Glomerular endothelial cell (primary cell): ENCODE data around the gene CES3. TPM values are rescaled to one million over a fixed set of nuclear protein-coding genes. Genes with fewer than 3 reads are reported as not detected.

Source experiments
- DNase-seq: peaks from one replicate; pipeline ENCODE4 v3.0.0-alpha.2; 2011; ENCODE audit warnings: low read depth, low spot score; ENCODE audit errors: extremely low read depth
- total RNA-seq: library from RNA; depleted of rRNA; stranded (reverse); fragments of >200 nt; gene quantifications from 2 replicates; pipeline ENCODE4 v1.2.3, GENCODE V29; 2015

CES3 gene, protein sequence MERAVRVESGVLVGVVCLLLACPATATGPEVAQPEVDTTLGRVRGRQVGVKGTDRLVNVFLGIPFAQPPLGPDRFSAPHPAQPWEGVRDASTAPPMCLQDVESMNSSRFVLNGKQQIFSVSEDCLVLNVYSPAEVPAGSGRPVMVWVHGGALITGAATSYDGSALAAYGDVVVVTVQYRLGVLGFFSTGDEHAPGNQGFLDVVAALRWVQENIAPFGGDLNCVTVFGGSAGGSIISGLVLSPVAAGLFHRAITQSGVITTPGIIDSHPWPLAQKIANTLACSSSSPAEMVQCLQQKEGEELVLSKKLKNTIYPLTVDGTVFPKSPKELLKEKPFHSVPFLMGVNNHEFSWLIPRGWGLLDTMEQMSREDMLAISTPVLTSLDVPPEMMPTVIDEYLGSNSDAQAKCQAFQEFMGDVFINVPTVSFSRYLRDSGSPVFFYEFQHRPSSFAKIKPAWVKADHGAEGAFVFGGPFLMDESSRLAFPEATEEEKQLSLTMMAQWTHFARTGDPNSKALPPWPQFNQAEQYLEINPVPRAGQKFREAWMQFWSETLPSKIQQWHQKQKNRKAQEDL
- total RNA-seq = 0.06 TPM in 1 of 2 replicates, not detected in the other

DNA sequence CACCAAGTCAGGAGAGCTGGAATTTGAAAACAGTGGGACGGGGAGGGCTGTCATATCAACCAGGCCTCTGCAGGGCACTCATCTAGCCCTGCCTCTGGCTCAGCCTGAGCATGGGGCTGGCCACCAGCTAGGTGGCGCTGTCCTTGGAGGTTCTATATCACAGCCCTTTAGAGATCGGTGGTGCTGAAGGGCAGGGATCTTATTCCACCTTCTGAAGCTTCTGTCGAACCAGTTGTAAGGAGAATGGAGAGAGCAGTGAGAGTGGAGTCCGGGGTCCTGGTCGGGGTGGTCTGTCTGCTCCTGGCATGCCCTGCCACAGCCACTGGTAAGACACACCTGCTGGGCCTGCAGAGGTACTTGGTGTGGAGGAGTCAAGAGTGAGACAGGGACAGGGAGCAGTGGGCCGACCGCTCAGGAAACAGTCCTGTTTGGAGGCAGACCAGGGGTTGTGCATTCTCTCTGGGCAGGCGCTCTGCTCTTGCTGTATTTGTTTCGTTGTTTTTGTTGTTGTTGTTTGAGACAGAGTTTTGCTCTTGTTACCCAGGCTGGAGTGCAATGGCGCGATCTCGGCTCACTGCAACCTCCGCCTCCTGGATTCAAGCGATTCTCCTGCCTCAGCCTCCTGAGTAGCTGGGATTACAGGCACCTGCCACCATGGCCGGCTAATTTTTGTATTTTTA, at the start of gene CES3:
CES3 (plus strand) TSS at position 202 of the 680 bp plus-strand sequence; CDS start at position 244, 42 bp downstream.
- peak; percentile 14 for DNase-seq

DNA sequence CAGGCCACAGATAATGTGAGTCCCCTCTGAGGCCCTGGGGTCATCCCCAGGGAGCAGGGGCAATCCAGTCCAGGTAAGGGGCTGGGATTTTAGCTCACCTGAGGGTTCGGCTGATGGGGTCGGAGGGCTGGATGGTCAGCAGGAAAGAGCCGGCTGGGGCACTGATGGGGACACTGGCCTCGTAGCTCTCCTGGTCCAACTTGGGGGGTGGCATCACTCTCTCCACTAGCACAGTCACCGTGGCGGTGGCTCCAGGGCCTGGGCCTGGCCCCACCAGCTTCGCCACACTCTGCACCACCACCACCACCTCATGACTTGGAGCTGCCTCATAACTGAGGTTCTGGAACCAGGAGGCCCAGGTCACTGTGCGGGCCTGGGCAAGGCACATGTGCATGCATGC, 49.3 kb upstream of the CES3 start:
- DNase-seq = no peak

DNA sequence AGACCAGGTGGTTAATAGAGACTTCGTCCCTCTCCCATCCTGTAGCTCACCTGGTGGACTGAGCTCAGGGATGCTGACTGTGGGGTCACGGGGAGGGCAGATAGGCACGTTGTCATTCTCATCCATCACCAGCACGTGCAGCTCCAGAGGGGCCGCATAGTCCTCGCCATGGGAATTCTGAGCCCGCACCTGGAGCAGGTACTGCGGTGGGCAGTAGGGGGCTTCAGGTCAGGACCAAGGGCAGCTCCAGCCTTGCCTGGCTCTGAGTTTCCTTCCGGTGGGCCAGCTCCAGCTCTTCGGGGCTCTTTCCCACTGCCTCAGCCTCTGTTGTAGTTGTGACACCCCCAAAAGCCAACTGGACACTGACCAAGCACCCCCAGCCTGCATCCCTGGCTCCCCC, 48.0 kb upstream of the CES3 start:
- no peak for DNase-seq

DNA sequence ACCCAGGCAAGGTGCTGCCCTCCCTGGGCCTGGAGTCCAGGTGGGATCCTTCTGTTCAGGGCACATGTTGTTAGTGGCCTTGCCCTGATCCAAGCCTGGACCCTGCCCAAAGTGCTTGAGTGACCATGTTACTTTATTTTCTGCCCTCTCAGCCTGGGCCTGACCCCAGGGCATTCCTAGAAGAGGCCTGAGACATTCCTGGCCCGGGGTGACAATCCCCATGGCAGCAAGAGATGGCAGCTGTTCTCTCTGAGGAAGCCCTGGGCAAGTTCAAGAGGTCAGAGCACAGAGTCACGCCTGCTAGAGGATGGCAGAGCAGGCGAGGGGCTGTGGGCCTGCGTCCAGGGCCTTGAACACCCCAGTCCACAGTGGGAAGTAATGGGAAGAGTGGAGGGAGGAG, 47.4 kb upstream of the CES3 start:
- DNase-seq = no peak

DNA sequence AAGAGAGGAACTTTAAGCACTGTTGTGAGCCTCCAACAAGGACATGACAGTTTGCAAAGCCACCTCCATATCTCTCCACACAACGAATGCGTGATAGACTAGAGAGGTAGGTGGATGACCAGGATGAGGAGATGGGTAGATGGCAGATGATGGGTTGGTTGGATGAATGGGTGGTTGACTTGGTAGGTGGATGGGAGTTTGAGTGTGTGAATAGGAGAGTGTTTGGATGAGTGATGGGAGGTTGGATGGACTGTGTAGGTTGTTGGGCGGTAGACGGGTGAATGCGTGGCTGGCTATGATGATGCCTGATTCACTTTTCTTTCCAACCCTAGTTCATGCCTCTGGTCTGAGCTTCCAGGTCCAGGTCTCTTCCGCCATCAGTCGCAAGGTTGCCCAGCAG, 46.5 kb upstream of the CES3 start:
- no peak for DNase-seq

DNA sequence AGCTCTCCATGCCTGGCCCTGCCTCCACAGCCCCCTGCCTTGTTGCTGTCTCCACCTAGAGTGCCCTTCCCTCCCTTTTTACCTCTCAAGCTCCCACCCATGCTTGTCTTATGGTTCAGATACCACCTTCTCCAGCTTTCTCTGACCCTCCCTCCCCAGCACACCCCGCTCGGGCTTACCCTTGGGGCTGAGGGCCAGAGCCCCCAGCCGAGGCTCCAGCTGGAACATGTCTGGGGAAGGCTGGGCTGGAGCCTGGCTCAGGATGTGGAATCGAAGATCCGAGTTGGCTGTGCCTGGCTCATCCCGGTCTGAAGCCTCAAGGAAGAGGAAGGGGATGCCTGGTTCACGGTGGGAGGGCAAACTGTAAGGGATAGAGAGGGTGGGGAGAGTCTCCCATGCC, 46.0 kb upstream of the CES3 start:
- DNase-seq = no peak

DNA sequence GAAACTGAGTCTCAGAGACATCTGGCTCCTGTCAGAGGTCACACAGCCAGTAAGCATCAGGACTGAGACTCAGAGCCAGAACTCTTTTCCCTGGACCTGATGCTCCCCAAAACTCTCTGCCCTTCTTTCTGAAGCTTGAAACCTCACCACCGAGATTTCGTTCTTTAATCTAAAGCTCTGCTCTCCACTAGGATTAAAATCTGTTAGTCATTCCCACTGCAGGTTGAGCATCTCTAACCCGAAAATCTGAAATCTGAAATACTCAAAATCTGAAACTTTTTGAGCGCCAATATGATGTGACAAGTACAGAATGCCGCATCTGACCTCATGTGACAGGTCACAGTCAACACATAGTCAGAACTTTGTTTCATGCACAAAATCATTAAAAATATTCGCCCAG, 44.5 kb upstream of the CES3 start:
- DNase-seq = no peak

DNA sequence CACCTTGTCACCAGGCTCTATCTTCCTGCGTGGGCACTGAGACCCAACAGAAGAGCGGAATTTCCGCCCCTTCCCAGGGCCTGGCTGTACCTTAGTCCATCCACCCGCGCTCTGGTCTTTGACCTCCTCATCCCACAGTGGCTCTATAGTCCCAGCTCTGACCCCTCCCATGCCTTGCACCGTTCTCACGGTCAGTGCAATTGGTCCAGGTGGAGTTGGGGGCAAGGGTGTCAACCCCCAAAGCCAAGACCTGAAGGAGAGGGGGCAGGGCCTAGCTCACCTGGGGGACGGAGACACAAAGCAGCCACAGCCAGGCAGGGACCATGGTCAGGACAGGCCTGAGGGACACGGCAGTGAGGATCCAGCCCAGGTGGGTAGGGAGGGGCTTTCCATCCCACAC, 43.3 kb upstream of the CES3 start:
- DNase-seq = no peak

DNA sequence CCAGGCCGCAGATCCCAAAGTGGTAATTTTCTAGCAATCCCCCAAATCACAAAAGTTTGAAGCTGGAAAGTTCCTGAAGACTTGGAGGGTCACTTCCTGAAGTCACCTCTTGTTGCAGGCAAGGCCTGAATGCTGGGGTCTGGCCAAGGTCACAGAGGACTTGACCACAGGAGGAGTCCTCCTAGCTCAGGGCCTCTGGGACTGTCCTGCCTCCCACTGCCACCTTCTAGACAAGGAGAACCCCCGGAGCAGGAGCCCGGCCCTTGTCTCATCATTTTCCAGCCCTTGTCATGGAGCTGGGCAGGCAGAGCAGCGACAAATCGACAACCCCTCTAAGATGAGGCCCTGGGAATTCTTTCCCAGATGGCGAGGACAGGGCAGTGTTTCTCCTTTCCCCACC, 42.7 kb upstream of the CES3 start:
- no peak for DNase-seq

DNA sequence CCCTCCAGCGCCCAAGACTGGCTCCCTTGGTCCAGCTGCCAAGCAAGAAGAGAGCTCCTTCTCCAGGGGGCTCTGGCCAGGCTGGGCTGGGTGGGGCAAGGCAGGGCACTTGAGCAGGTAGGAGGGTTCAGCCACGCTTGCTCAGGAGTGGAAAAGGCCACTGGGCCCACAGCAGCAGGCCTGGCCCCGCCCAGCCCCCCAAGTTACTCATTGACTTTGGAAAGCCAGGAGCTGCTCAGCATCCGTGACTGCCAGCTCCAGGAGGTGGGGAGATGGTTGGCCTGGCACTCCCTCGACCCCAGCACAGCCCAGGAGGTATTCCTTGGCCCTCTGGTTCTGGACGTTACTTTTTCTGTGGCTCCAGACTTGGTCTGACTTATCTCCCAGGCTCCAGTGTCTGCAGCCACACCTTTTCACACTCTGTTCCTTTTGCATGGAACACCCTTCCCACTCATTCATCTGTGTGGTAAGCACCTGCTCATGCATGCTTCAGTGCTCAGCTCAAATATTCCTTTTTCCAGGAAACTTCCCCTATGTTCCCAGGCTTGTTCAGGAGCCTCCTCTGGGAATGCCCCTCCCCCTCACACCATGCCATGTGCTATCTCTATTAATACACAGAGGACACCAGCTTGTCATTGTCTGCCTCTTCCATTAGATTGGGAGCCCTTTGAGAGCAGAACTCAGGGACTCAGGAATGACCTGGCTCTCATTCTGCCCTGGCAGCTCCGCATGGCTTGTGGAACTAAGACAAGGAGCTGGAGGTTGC, 42.1 kb upstream of the CES3 start, which contains the start of gene CDH16:
CDH16 (minus strand) TSS at position 83 of the 766 bp plus-strand sequence. CDS start 820 bp downstream, outside the sequence.
- no peak for DNase-seq

DNA sequence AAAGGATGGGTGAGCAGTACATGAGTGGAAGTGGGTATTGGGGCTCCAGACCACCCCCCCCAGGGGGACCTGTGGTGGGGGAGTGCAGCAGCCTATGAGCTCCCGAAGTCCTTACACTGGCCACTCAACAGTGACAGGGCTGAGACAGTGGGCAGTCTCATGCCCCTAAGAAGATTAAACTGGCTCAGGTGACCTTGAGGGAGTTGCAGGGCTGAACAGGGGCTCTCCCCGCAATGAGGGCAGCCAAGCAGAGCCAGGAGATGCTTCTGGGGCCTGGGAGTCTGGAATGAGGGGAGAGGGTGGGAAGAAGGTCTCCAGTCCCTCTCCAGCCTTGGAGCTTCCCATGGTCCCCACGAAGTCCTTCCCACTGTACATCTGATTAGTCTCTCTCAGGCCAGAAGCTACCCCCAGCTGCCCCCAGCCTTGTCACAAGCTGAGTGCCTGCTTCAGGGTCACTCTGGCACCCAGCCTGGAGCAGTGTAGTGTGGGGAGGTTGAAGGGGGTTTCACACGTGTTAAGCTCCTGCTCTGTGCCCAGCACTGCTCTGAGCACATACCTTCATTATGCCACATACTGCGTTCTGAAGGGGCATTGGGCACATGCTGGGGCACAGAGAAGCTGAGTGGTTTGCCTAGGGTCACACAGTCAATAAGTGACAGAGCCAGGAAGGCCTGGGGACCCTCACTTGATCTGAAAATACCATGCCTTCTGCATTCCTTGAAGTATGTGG, 41.3 kb upstream of the CES3 start:
- no peak for DNase-seq

DNA sequence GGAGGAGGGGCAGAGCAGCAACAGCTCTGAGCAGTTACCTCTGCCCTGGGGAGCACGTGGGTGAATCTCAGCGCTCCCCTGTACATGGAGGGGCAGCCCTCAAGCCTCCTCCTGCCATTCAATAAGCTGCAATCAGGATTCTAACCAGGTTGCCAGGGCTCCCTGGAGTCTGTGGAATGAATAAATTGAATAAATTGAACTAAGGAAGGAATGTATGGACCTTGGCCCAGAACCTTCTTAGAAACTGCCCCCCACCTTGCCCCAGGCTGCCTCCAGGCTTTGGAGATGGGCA, 40.8 kb upstream of the CES3 start:
- DNase-seq = no peak

DNA sequence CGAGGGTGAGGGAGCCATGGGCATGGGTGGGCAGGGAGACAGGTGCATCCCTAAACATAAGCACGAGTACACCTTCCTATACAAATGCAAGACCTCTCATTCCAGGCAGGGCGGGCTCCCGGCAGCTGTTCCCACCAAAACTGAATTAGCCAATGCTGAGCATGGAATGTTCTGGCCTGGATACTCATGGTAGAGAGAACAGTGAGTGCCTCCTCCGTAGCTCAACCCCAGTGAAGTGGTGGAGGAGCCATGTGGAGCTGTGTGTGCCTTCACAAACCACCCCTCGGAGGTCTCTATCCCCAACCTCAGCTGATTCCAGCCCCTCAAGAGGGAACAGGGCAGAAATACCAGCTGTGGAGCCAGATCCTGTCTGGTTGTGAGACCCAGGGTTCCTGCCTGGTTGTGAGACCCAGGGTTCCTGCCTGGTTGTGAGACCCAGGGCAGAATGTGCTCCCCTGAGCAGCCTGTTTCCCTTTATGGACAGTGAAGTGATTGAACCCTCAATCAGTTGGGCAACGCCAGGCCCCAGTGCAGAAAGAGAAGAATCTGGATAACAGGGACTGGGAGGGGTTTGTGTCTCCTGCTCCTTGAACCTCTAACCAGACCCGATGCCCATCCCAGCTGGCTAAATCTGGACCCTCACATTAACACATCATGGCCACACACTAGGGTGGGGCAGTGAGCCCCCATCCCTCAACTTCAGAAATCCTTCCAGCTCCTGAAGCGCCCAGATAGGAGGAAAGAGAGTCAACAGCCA, 40.0 kb upstream of the CES3 start:
- no peak for DNase-seq

DNA sequence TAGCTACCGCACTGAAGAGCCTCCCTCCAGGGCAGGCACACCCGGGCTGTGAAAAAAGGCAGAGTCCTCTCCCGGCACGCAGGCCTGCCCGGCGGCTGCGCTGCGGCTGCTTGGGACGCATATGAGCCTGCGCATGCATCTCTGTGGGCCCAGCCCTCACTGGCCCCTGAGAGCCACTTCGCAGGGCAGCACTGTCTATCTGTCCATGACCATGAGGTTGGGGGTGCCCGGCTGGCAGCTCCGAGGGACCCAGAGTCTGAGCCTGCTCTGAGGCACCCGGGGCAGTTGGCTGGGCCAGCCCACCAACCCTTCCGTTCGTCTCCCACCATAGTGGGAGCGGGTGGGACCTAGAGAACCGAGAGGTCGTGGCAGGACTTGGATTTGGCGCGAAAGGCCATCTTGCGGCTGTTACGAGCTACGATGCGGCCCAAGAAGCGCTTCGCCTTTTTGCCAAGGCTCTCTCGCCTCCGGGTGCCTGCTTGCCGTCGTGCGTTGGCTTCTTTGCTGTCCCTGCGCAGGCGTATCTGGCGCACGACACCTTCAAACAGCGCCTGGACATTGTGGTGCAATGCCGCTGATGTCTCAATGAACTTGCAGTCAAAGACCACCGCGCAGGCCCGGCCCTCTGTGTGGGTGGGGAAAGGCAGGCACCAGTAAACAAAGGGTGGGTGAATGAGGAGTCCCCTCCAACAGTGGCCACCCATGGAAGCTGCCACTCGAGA, 39.2 kb upstream of the CES3 start:
- no peak for DNase-seq

DNA sequence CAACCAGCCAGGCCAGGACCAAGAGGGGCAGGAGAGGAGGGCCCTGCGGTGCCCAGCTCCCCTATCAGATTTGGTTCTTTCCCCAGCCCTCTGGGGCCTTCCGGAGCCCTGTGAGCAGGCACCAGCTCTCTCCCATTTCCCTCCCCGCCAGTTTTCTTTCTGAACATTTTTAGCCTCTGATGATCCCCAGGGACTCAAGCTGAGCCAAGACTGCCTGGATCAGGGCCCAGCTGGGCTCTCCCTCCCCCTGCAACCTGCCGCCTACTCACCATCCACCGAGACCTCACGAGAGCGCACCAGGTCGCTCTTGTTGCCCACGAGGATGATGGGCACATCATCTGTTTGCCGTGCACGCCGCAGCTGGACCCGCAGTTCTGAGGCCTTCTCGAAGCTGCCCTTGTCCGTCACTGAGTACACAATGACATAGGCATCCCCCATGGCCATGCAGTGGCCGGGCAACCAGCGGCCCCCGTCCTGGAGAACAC, 37.8 kb upstream of the CES3 start:
- no peak for DNase-seq

DNA sequence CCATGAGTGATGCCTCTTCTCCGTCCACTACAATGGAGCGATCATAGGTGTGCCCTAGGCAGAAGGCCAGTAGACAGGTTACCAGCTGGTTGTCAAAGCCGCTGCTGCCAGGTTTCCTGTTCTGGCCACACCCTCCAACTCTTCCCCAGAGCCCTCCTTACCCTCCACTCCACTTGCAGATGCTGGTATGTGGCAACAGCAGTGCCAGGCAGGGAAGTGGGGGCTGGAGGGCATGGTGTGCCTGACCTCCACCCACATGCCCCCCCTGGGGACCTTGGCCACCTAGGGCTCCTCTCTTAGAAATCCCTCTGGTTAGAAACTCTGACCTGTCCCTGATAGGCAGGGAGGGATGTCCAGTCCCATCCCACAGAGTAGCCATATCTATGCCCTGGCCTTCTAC, 37.2 kb upstream of the CES3 start:
- no peak for DNase-seq

DNA sequence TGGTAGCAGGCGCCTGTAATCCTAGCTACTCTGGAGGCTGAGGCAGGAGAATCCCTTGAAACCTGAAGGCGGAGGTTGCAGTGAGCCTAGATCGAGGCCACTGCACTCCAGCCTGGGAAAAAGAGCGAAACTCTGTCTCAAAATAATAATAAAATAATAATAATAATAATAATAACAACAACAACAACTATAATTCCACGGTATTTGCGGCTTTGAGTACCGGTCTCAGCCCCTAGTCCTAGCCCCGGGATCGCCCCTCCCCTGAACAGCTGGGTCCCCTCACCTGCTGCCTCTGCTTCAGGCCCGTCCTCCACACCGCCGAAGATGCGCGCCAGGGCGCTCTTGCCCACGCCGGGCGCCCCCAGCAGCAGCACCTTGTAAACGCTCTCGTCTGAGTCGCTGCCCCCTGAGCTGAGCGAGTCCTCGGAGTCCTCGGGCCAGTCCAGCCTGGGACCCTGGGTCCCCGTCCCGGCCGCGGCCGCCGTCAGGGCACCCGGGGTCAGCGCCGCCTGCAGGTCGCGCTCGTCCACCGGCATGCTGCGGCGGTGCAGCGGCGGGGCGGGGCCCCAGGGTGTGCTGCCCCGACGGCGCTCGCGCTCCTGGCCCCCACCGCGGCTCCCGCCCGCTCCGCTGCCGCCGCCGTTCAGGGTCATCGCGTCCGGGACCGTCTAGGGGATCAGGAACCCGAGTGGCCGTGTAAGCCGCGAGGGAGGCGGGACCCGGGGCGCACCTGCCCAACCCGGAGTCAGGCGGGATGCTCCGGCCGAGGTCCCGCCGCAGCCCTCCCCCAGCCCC, 36.3 kb upstream of the CES3 start:
- no peak for DNase-seq

DNA sequence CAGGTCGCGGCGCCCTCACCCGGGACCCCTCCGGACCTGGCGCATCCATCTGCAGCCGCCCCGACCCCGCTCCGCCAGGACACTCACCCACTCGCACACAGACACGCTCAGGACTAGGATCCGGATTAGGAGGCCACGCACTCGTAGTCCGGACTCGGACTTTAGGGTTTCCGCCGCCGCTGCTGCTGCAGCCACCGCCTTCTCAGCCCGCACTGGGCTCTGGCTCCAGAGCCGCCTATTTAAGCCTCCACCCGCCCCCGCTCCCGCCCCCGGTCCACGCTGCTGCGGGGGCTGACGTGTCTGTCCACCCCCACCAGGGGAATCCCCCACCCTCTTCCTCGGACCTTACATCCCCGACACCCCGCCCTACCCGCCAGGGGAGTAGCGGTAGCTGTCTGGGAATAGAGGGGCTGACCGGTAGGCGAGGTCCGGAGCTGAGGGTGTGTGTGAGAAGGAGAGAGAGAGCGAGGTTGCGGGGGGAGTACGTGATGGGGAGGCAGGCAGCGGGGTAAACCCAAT, 35.7 kb upstream of the CES3 start, which contains the start of gene RRAD:
RRAD (minus strand) TSS at position 214 of the 519 bp plus-strand sequence. CDS start 356 bp downstream, outside the sequence.
- DNase-seq = no peak
